T-helper 9 cell (primary cell): ENCODE results near the gene TAF4B.
"Not testable (repeated sequence)": the region's sequence is repeated elsewhere in the genome, so short reads cannot be mapped to it uniquely, and the experiment has no call there.

Experiments used
- DNase-seq: peaks from one replicate; pipeline ENCODE4 v3.0.0-alpha.2; 2020

The TAF4B gene

GRCh38 chr18:26429535-26430226 is 203.4 kb downstream of the TAF4B start:
- no peak for DNase-seq

DNA sequence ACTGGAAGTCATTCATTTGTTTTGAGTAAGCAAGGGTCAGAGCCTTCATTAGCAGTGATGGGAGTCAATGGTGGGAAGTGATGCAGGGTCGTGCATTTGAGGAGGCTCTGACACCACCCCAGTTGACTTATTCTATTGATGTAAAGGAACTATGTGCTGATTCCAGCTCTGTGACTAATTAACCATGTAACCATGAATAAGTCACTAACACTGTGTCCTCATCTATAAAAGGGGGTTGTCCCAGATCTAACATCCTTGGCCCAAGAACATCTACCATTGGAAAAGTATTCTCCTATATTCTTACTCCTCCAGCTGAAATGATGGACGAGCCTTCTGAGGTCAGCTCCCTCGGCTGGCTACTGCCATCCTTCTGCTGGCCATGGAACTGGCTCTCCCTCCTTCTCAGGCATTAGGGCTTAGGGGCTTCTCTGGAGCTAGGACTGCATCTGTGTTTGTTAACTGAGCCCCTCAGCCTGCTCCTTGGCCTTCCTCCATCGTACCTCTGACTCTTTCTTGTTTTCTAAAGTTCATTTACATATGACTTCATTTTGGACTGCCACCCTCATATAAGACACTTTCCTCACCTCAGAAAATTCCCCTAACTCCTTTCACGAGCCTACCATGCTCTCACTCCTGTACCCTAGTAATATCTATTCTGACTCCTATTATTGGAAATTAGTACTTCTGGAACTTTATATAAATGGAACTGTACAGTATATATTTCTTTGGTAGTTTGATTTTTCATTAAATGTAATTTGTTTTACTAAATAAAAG is 206.6 kb downstream of the TAF4B start:
- DNase-seq, result no peak

DNA sequence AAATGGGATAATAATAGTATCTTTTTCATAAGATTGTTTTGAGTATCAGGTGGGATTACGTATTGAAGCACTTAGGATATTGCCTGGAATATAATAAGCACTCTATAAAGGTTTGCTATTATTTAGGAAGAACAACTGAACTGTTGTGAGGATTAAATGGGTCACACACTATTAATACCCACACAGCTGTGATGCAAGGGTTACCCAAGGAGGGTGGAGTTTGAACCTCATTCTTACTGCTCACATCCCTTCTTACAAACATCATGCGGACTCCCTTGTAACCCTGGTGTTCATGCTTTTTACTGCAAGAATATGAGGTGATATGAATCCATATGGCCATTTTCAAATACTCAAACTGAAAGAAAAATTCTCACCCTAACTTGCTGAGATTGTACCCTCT is 208.6 kb downstream of the TAF4B start:
- no peak for DNase-seq

DNA sequence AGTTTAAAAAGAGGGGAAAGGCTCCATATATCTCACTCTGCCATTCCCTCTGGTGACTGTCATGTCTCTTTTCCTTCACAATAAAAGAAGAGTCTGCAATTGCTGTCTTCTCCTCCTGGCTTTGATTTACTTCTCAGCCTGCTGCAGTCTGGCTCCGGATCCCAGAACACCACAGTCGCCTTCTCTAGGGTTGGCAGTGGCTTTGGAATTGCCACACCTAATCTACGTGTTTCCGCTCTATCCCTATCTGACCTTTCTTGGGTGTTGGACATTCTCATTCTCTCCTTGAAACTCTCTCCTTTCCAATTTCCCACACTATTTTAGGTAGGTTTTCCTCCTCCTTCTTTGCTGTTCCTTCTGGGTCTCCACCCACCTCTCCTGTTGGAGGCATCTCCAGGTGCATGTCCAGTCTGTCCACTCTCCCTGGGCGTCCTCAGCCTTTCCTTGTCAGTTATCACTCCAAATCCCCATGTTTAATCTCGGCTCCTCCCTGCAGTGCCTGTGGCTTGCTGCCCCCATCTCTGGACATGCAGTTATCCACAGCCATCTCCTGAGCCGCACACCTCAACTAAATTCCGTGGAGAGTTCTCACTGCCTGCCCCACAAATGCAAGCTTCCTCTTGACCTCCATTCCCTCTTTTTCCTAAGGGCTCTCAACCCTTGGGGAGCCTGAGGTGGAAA is 209.3 kb downstream of the TAF4B start:
- DNase-seq, result no peak

DNA sequence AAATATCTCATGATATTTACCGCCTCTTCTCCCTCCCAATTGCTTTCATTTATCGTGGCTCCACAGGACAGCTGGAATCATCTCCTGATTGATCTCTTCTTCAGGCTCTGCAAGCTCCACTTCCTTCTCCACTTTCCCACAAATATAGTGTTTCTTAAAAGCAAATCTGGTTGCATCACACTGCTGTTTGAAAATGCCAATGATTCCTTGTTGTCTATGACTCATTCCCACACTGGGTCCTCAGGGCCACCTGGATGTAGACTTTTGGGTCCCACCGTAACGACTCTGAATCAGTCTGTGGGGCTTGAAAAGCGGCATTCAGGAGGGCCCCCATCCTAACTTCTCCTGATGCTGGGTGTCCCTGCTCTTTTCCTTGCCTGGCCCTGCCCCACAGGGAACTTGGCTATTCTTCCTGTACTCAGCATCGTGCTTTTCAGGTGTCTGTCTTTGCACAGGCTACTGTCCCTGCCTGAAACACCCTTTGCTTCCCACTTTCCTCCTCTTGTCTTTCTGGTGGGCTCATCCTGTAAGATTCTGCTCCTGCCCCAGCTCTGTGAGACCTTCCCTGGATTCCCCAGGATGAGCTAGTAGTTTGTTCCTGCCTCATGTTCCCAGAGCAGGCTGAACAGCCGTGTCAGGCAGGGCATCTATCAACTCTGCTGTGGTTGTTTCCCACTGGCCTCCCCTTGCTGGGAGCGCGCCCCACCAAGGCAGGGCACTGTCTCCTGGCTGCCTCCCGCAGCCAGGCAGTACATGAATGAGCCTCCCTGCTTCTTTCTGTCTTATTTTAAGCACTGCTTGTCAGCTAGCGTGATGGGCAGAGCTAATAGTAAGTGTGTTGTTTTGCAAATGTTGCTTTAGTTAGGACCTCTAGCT is 210.2 kb downstream of the TAF4B start:
- DNase-seq, result no peak

- DNase-seq, result not testable (repeated sequence)
These were observed 211.4 kb downstream of the TAF4B start for GRCh38 chr18:26437634-26438033.

DNA sequence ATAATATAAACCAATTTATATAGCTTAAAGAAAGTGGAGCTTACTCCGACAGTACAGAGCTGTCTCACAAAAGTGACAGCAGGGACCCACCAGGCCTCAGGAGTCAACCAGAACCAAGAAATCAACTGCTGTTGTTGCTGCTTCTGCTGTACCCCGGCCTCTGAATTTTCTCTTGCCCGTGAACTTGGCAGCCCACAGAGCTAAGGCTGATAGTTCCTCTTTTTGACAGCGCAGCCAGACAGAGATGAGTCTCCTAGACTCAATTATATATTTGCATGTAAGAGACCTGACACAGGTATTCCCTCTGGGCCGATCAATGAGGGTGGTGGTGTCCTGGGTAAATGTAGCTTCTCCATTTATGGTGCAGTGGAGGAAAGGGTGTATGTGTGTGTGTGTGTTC is 212.7 kb downstream of the TAF4B start:
- DNase-seq, result no peak

DNA sequence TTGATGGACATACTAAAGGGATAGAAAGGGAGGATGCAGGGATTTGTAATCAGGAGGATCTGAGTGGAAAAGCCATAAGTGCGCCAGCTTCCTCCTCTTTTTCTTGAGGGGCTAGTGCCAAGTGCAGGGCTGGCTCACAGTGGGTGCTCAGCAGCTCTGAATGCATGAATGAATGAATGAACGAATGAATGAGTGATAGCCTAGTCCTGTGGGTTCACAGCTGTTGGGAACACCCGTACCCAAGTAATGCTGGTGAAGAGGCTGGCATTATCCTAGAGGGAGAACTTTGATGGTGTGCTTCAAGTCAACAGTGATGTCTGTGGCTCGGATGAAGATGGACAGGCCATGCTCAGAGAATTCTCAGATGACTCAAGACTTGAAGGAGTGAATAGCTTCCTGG is 213.3 kb downstream of the TAF4B start:
- DNase-seq, result no peak

DNA sequence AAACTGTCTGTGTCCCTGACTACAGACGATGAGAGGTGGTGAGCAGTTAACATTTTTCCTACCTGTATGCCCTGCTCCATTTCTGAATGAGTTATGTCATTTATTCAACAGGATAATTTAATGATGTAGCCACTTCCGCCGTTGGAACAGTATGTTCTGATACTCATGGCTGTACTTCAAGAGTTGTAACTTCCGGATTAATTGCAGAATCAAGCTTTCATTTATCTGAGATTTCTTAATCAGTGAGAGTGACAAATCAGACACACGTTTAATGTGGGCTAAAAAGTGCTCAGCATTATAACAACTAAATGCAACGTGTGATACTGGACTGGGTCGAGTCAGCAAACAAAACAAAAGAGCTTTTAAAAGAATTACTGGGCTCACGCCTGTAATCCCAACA is 214.4 kb downstream of the TAF4B start:
- no peak for DNase-seq
